Heart right ventricle (tissue), 16 donors: ENCODE data around the gene FOSL2. TPM values are rescaled to one million over a fixed set of nuclear protein-coding genes. Genes with fewer than 3 reads are reported as not detected.

ENCODE experiments used
- ATAC-seq, 8 donors: fragments of 200-7000 bp; cut with Tn5 transposase; one replicate each; pipeline ENCODE4 v1.9.1; 2020; ENCODE audit warnings: mild to moderate bottlenecking in 8 of 8, moderate library complexity in 8 of 8, moderate number of reproducible peaks in 1 of 8
- DNase-seq, 2 donors: peaks; one replicate each; pipeline ENCODE4 v3.0.0-alpha.2; 2020
- H3K27ac ChIP-seq, 10 donors: fragments of 200-600 bp; sonication (generic) in 2 of 10; one replicate each; pipeline versions ENCODE4 v1.5.0 to v1.8.0; 2020 to 2022; ENCODE audit warnings: mild to moderate bottlenecking in 3 of 10
- H3K27me3 ChIP-seq, 7 donors: fragments of 200-600 bp; one replicate each; pipeline ENCODE4 v1.8.0; 2021 to 2022; ENCODE audit warnings: mild to moderate bottlenecking in 2 of 7
- H3K36me3 ChIP-seq, 9 donors: fragments of 200-600 bp; sonication (generic) in 1 of 9; one replicate each; pipeline versions ENCODE4 v1.5.0 to v1.8.0; 2020 to 2022; ENCODE audit warnings: mild to moderate bottlenecking in 2 of 9
- H3K4me1 ChIP-seq, 9 donors: fragments of 200-600 bp; sonication (generic) in 1 of 9; one replicate each; pipeline versions ENCODE4 v1.5.0 to v1.8.0; 2020 to 2022; ENCODE audit warnings: mild to moderate bottlenecking in 4 of 9
- H3K4me3 ChIP-seq, 10 donors: fragments of 200-600 bp; sonication (generic) in 2 of 10; one replicate each; pipeline versions ENCODE4 v1.5.0 to v1.8.0; 2020 to 2022; ENCODE audit warnings: mild to moderate bottlenecking in 7 of 10, moderate library complexity in 2 of 10
- H3K9me3 ChIP-seq, 11 donors: fragments of 200-600 bp in 10 of 11; sonication (generic) in 2 of 11; one replicate each; pipeline versions ENCODE4 v1.5.0 to v1.8.0; 2013 to 2022; ENCODE audit warnings: mild to moderate bottlenecking in 2 of 11, control low read depth in 1 of 11, moderate library complexity in 1 of 11
- WGBS, 2 donors: extraction: QIAGEN DNeasy Blood & Tissue Kit; methylation state at CpG; one replicate each; pipeline ENCODE4 v1.1.7; 2013; ENCODE audit warnings: inconsistent platforms in 1 of 2; 5-methylcytosine and 5-hydroxymethylcytosine counted together
- intact Hi-C, 10 donors: fragments of 100-400 bp; cut with DNase I; formaldehyde crosslinking; loops; one replicate each; pipeline versions ENCODE4 v1.11.1 to v1.14.2; 2022
- polyA plus RNA-seq, 2 donors: library from polyadenylated mRNA; stranded (reverse); fragments of 200-250 nt; gene quantifications; one replicate each; pipeline ENCODE4 v1.2.3, GENCODE V29; 2013
- total RNA-seq, 10 donors: library from RNA; stranded (reverse); fragmentation: NEBNext Ultra II Directional in 3 of 10; extraction: Animal tissue kit (Norgen Biotek cat#: 25700) in 3 of 10; gene quantifications; one replicate each; pipeline versions ENCODE4 v1.2.1 to v1.2.4, GENCODE V29; 2021 to 2023
- TF ChIP-seq, protein P1 (sequence below), 9 donors: fragments of 200-600 bp; sonication (generic) in 2 of 9; IDR thresholded peaks; one replicate each; pipeline versions ENCODE4 v1.5.0 to v1.8.0; 2021 to 2022; ENCODE audit warnings: antibody characterized with exemption in 9 of 9, mild to moderate bottlenecking in 5 of 9, moderate library complexity in 1 of 9
- donor health status: Arrhythmogenic right ventricular cardiomyopathy.
- donor health status: ischemic (EF 13 %, LVEDD 7.1; RV severe dilation, severe dysfunction).
- donor health status: healthy with polysubstance abuse.
- donor health status: DM: no; HTN: yes; CAD: no.
- donor health status: DM: no; HTN: no; CAD: no.
- donor health status: ischemic (EF 25% LVEDD 6.9; RV normal size, moderate dysfunction).
- donor health status: ischemic (EF 25% LVEDD 5.7; RV mildly dilated, moderate dysfunction).
- donor health status: healthy.
- donor health status: DM: yes; HTN: yes; CAD: no.
- donor health status: Ischemic cardiomyopathy.
- donor health status: ischemic (EF 35%, LVEDD 5.7; RV mildly dilated, moderate dysfunction).
- donor health status: nonischemic (EF 11% LVEDD 7.7; RV severe dilation, severe dysfunction).
- donor health status: DM: yes; HTN: yes; CAD: no.
- donor health status: PGD.
- donor health status: ischemic (EF 29% LVEDD 5.4; RV normal size, mild dysfunction).
- donor health status: nonischemic (EF 23%, LVEDD 6.1; RV moderate dilation, normal function).

Gene FOSL2
- total and polyA plus RNA-seq, 12 donors: 16.5 to 182 (median 54.8) TPM

DNA sequence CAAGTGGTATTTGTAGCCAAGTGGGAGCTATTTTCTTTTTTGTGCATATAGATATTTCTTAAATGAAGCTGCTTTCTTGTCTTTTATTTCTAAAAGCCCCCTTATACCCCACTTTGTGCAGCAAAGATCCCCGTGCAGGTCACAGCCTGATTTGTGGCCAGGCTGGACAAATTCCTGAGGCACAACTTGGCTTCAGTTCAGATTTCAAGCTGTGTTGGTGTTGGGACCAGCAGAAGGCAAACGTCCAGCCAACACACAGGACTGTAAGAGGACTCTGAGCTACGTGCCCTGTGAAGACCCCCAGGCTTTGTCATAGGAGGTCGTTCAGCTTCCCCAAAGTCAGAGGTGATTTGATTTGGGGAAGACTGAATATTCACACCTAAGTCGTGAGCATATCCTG lies 21.9 kb downstream of the FOSL2 start:
- WGBS, 2 donors: 29 to 44% methylated on average over 5 of the region's 5 CpGs
- TF ChIP-seq, protein P1, sequence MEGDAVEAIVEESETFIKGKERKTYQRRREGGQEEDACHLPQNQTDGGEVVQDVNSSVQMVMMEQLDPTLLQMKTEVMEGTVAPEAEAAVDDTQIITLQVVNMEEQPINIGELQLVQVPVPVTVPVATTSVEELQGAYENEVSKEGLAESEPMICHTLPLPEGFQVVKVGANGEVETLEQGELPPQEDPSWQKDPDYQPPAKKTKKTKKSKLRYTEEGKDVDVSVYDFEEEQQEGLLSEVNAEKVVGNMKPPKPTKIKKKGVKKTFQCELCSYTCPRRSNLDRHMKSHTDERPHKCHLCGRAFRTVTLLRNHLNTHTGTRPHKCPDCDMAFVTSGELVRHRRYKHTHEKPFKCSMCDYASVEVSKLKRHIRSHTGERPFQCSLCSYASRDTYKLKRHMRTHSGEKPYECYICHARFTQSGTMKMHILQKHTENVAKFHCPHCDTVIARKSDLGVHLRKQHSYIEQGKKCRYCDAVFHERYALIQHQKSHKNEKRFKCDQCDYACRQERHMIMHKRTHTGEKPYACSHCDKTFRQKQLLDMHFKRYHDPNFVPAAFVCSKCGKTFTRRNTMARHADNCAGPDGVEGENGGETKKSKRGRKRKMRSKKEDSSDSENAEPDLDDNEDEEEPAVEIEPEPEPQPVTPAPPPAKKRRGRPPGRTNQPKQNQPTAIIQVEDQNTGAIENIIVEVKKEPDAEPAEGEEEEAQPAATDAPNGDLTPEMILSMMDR (IDR thresholded peaks at IDR 0.05): no peak
- Histone ChIP-seq H3K27ac (peak overlapping the region in 5 of 10 donors; percentile 8 to 67 (median 41)), H3K36me3 (peaks cover 10 to 100% (median 52%) of the 10 kb centered on the region in 9 donors), H3K4me3 (no peak overlapping the region), H3K27me3 (no peaks in the 10 kb centered on the region), H3K9me3 (no peaks in the 10 kb centered on the region), H3K4me1 (peaks cover 5 to 51% (median 28%) of the 10 kb centered on the region in 9 donors)
- DNase-seq (no peak), ATAC-seq (peak in 3 of 8 donors; percentile 15 to 41 (median 24))
- intact Hi-C loops: no loop called here

DNA sequence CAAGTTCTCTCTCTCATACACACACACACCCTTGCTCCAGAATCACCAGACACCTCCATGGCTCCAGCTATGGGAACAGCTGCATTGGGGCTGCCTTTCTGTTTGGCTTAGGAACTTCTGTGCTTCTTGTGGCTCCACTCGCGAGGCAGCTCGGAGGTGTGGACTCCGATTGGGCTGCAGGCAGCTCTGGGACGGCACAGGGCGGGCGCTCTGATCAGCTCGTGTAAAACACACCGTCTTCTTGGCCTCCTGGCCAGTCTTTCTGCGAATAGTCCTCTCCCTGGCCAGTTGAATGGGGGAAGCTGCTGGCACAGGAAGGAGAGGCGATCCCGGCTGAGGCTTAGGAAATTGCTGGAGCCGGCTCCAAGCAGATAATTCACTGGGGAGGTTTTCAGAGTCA lies 22.4 kb downstream of the FOSL2 start:
- no peak for DNase-seq
- intact Hi-C loops: no loop called here
- ATAC-seq: peak in 5 of 8 donors; percentile 3 to 26 (median 13)
- H3K4me3 ChIP-seq: no peak overlapping the region
- no peaks in the 10 kb centered on the region for H3K9me3 ChIP-seq
- H3K27ac ChIP-seq: peak overlapping the region in 5 of 10 donors; percentile 8 to 67 (median 41)
- H3K27me3 ChIP-seq: no peaks in the 10 kb centered on the region
- peaks cover 5 to 47% (median 28%) of the 10 kb centered on the region in 9 donors for H3K4me1 ChIP-seq
- TF ChIP-seq, protein P1 (IDR thresholded peaks at IDR 0.05): no peak
- WGBS, 2 donors: 52 to 59% methylated on average over 13 of the region's 13 CpGs
- H3K36me3 ChIP-seq: peaks cover 10 to 100% (median 48%) of the 10 kb centered on the region in 9 donors

DNA sequence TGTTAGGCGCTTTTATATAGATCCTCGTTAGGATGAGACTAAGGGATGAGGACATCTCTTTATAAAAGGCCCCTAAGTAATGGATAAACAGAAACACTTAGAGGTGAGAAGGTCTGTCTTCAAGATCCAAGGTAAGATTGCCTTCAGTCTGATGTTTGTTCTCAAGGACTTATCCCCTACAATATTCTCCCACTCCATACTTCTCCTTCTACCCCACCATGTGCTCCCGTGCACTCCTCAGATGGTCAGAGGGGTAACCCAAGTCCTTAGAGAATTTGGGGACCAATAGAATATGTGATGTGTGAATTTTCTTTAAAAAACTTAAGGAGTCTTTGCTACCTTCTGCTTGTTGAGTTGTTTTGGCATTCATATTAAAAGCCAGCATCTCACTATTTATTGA lies 23.1 kb downstream of the FOSL2 start:
- Histone ChIP-seq H3K27me3 (no peaks in the 10 kb centered on the region), H3K4me1 (peaks cover 5 to 42% (median 28%) of the 10 kb centered on the region in 9 donors), H3K27ac (no peak overlapping the region), H3K9me3 (no peaks in the 10 kb centered on the region), H3K36me3 (peaks cover 7 to 99% (median 41%) of the 10 kb centered on the region in 9 donors), H3K4me3 (no peak overlapping the region)
- 94 to 96% methylated on average over 3 of the region's 3 CpGs for WGBS, 2 donors
- ATAC-seq (no peak), DNase-seq (no peak)
- TF ChIP-seq, protein P1 (IDR thresholded peaks at IDR 0.05): no peak
- intact Hi-C loops: no loop called here

DNA sequence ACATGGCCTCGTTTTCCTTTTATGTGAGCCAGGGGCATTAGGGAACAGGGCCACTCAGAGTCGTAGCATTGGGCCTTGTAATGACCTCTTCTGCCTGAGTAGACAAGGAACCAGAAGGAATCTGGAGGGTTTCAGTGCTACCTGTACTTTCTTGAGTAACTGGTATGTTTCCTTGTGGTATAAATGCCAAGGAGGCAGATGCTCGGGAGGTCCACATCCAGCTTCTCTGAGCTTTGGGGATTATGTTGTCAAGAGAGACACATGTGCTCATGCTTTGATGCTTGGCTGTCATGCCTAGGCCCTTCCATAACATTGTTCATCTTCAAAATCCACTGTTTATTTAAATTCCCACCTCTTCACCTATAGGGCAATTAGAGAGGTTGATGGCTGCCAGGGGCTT lies 26.3 kb downstream of the FOSL2 start:
- TF ChIP-seq, protein P1 (IDR thresholded peaks at IDR 0.05): no peak
- DNase-seq (no peak), ATAC-seq (no peak)
- H3K27ac ChIP-seq: peak overlapping the region in 1 of 10 donors; percentile 1
- H3K4me3 ChIP-seq: no peak overlapping the region
- 97% methylated on average over 3 of the region's 3 CpGs for WGBS, 2 donors
- H3K9me3 ChIP-seq: no peaks in the 10 kb centered on the region
- H3K4me1 ChIP-seq: peaks cover 4 to 25% (median 14%) of the 10 kb centered on the region in 9 donors
- no peaks in the 10 kb centered on the region for H3K27me3 ChIP-seq
- intact Hi-C loops: no loop called here
- H3K36me3 ChIP-seq: peaks cover 0 to 71% (median 8%) of the 10 kb centered on the region in 9 donors
